ENCODE results near the gene PMEPA1. TPM values are rescaled to one million over a fixed set of nuclear protein-coding genes. Genes with fewer than 3 reads are reported as not detected.

Gene PMEPA1
- total RNA-seq, 1 donor, result 23.5 TPM

GRCh38 chr20:57742507-57743181, 32.8 kb upstream of the PMEPA1 start:
- Histone ChIP-seq H3K4me2 (ENCODE audit: insufficient read depth, low read length) (no peak overlapping the region), H3K4me3 (ENCODE audit: insufficient read depth, low read length) (no peak overlapping the region), H3K27me3 (ENCODE audit: insufficient read depth, low read length) (peaks cover 2% of the 10 kb centered on the region), H3K9me3 (ENCODE audit: low read depth, low read length) (no peaks in the 10 kb centered on the region), H4K20me1 (ENCODE audit: insufficient read depth, low read length) (no peaks in the 10 kb centered on the region), H3K27ac (ENCODE audit: low read depth, low read length) (no peak overlapping the region), H3K79me2 (ENCODE audit: insufficient read depth, low read length) (no peaks in the 10 kb centered on the region), H2AFZ (ENCODE audit: low read length) (no peak overlapping the region), H3K4me1 (ENCODE audit: insufficient read depth, low read length) (no peaks in the 10 kb centered on the region), H3K36me3 (ENCODE audit: insufficient read depth, low read length) (no peaks in the 10 kb centered on the region)
- no peak for TF ChIP-seq CTCF (IDR thresholded peaks at IDR 0.05; ENCODE audit: extremely low read depth, low read depth, low read length)
- DNase-seq (ENCODE audit: insufficient read length, low spot score, missing footprints), result no peak

- TF ChIP-seq CTCF (IDR thresholded peaks at IDR 0.05; ENCODE audit: extremely low read depth, low read depth, low read length), result no peak
- Histone ChIP-seq H3K27me3 (ENCODE audit: insufficient read depth, low read length) (peaks cover 10% of the 10 kb centered on the region), H3K4me3 (ENCODE audit: insufficient read depth, low read length) (no peak overlapping the region), H4K20me1 (ENCODE audit: insufficient read depth, low read length) (no peaks in the 10 kb centered on the region), H3K9me3 (ENCODE audit: low read depth, low read length) (no peaks in the 10 kb centered on the region), H2AFZ (ENCODE audit: low read length) (no peak overlapping the region), H3K27ac (ENCODE audit: low read depth, low read length) (no peak overlapping the region), H3K36me3 (ENCODE audit: insufficient read depth, low read length) (no peaks in the 10 kb centered on the region), H3K4me1 (ENCODE audit: insufficient read depth, low read length) (no peaks in the 10 kb centered on the region), H3K4me2 (ENCODE audit: insufficient read depth, low read length) (no peak overlapping the region), H3K79me2 (ENCODE audit: insufficient read depth, low read length) (no peaks in the 10 kb centered on the region)
- no peak for DNase-seq (ENCODE audit: insufficient read length, low spot score, missing footprints)
These were observed 28.7 kb upstream of the PMEPA1 start for GRCh38 chr20:57738484-57738883.

GRCh38 chr20:57738053-57738452, 28.2 kb upstream of the PMEPA1 start:
- Histone ChIP-seq H3K36me3 (ENCODE audit: insufficient read depth, low read length) (no peaks in the 10 kb centered on the region), H3K4me1 (ENCODE audit: insufficient read depth, low read length) (no peaks in the 10 kb centered on the region), H3K27me3 (ENCODE audit: insufficient read depth, low read length) (peaks cover 10% of the 10 kb centered on the region), H3K9me3 (ENCODE audit: low read depth, low read length) (no peaks in the 10 kb centered on the region), H4K20me1 (ENCODE audit: insufficient read depth, low read length) (no peaks in the 10 kb centered on the region), H3K27ac (ENCODE audit: low read depth, low read length) (no peak overlapping the region), H3K79me2 (ENCODE audit: insufficient read depth, low read length) (no peaks in the 10 kb centered on the region), H3K4me2 (ENCODE audit: insufficient read depth, low read length) (no peak overlapping the region), H3K4me3 (ENCODE audit: insufficient read depth, low read length) (no peak overlapping the region), H2AFZ (ENCODE audit: low read length) (no peak overlapping the region)
- DNase-seq (ENCODE audit: insufficient read length, low spot score, missing footprints), result no peak
- no peak for TF ChIP-seq CTCF (IDR thresholded peaks at IDR 0.05; ENCODE audit: extremely low read depth, low read depth, low read length)

- no peaks in the 10 kb centered on the region for H4K20me1 ChIP-seq (ENCODE audit: insufficient read depth, low read length)
- no peak overlapping the region for H3K4me3 ChIP-seq (ENCODE audit: insufficient read depth, low read length)
- DNase-seq (ENCODE audit: insufficient read length, low spot score, missing footprints), result no peak
- peaks cover 10% of the 10 kb centered on the region for H3K27me3 ChIP-seq (ENCODE audit: insufficient read depth, low read length)
- H3K79me2 ChIP-seq (ENCODE audit: insufficient read depth, low read length), result no peaks in the 10 kb centered on the region
- no peak overlapping the region for H3K4me2 ChIP-seq (ENCODE audit: insufficient read depth, low read length)
- H3K27ac ChIP-seq (ENCODE audit: low read depth, low read length), result no peak overlapping the region
- H3K9me3 ChIP-seq (ENCODE audit: low read depth, low read length), result no peaks in the 10 kb centered on the region
- TF ChIP-seq CTCF (IDR thresholded peaks at IDR 0.05; ENCODE audit: extremely low read depth, low read depth, low read length), result no peak
- no peaks in the 10 kb centered on the region for H3K4me1 ChIP-seq (ENCODE audit: insufficient read depth, low read length)
- no peaks in the 10 kb centered on the region for H3K36me3 ChIP-seq (ENCODE audit: insufficient read depth, low read length)
- no peak overlapping the region for H2AFZ ChIP-seq (ENCODE audit: low read length)
These were observed 27.5 kb upstream of the PMEPA1 start for GRCh38 chr20:57737349-57737748.
